ENCODE results near the gene TMEM185B.
"Not testable (repeated sequence)": the region's sequence is repeated elsewhere in the genome, so short reads cannot be mapped to it uniquely, and the experiment has no call there.

Gene TMEM185B

GRCh38 chr2:120251880-120252224 is 28.7 kb upstream of the TMEM185B start:
- DNase-seq (ENCODE audit: low read depth, low spot score): no peak

GRCh38 chr2:120251078-120251477 is 27.9 kb upstream of the TMEM185B start:
- DNase-seq (ENCODE audit: low read depth, low spot score): no peak

GRCh38 chr2:120250640-120251039 is 27.4 kb upstream of the TMEM185B start:
- DNase-seq (ENCODE audit: low read depth, low spot score): no peak

- DNase-seq (ENCODE audit: low read depth, low spot score): no peak
These were observed 24.7 kb upstream of the TMEM185B start for GRCh38 chr2:120247851-120248250.

- no peak for DNase-seq (ENCODE audit: low read depth, low spot score)
These were observed 23.5 kb upstream of the TMEM185B start for GRCh38 chr2:120246546-120247300.

GRCh38 chr2:120245520-120246332 is 22.5 kb upstream of the TMEM185B start:
- DNase-seq (ENCODE audit: low read depth, low spot score): no peak

- no peak for DNase-seq (ENCODE audit: low read depth, low spot score)
These were observed 21.7 kb upstream of the TMEM185B start for GRCh38 chr2:120244656-120245519.

- no peak for DNase-seq (ENCODE audit: low read depth, low spot score)
These were observed 20.8 kb upstream of the TMEM185B start for GRCh38 chr2:120243875-120244553.

GRCh38 chr2:120243211-120243610 is 20.0 kb upstream of the TMEM185B start:
- no peak for DNase-seq (ENCODE audit: low read depth, low spot score)

- DNase-seq (ENCODE audit: low read depth, low spot score): no peak
These were observed 18.5 kb upstream of the TMEM185B start for GRCh38 chr2:120241684-120242083.

- no peak for DNase-seq (ENCODE audit: low read depth, low spot score)
These were observed 17.8 kb upstream of the TMEM185B start for GRCh38 chr2:120240901-120241429.

- no peak for DNase-seq (ENCODE audit: low read depth, low spot score)
These were observed 16.5 kb upstream of the TMEM185B start for GRCh38 chr2:120239488-120240287.

GRCh38 chr2:120238728-120239487 is 15.7 kb upstream of the TMEM185B start:
- DNase-seq (ENCODE audit: low read depth, low spot score): no peak

GRCh38 chr2:120237491-120237902 is 14.3 kb upstream of the TMEM185B start:
- DNase-seq (ENCODE audit: low read depth, low spot score): no peak

- DNase-seq (ENCODE audit: low read depth, low spot score): no peak
These were observed 13.6 kb upstream of the TMEM185B start for GRCh38 chr2:120236791-120237190.

- no peak for DNase-seq (ENCODE audit: low read depth, low spot score)
These were observed 13.1 kb upstream of the TMEM185B start for GRCh38 chr2:120236316-120236715.

- no peak for DNase-seq (ENCODE audit: low read depth, low spot score)
These were observed 12.5 kb upstream of the TMEM185B start for GRCh38 chr2:120235681-120236080.

GRCh38 chr2:120235158-120235557 is 12.0 kb upstream of the TMEM185B start:
- DNase-seq (ENCODE audit: low read depth, low spot score): not testable (repeated sequence)

- no peak for DNase-seq (ENCODE audit: low read depth, low spot score)
These were observed 10.1 kb upstream of the TMEM185B start for GRCh38 chr2:120233292-120233691.

Measured in activated naive CD8-positive, alpha-beta T cell treated with anti-CD3 and anti-CD28 coated beads, Interleukin-2, amount 50 U/mL, for 16 hours (primary cell).